Glomerular visceral epithelial cell (primary cell): ENCODE data around the gene MYH9.

ENCODE experiments used
- DNase-seq: peaks from one replicate; pipeline ENCODE4 v3.0.0-alpha.2; 2016; ENCODE audit errors: extremely low spot score

MYH9 gene

DNA sequence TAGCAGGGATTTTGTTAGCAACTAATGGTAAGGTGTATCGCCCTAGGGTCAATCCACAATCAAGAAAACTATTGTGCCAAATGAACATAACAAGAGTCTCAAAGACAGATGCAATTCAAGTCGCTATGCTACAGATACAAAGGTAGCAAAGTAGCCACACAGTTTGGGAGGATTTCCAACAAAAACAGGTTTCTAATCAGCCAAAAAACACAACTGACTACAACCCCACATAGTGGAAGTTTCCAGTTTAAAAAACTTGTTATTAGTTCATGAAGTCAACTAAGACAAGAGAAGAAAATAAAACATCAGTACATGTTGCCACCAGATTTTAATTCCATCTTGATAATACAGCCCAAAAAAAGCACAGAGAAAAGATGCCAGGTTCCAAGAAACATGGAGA, 38.0 kb downstream of the MYH9 start:
- DNase-seq: no peak

DNA sequence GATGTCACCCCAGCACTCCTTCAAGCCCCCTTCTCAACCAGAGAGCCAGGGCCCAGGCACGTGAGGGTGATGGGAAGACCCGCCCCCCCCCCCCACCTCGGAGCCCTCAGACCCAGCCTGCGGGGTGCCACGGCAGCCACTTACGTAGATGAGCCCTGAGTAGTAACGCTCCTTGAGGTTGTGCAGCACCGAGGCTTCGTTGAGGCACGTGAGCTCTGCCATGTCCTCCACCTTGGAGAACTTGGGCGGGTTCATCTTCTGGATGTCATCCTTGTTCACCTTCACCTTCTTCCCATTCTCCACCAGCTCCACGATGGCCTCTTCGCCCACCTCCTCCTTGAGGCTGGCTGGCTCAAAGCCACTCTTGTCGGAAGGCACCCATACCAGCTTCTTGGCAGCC, 39.0 kb downstream of the MYH9 start:
- no peak for DNase-seq

GRCh38 chr22:36347094-36347493, 40.7 kb downstream of the MYH9 start:
- DNase-seq: no peak

- DNase-seq: no peak
Measured at GRCh38 chr22:36344106-36344827, 43.5 kb downstream of the MYH9 start.

DNA sequence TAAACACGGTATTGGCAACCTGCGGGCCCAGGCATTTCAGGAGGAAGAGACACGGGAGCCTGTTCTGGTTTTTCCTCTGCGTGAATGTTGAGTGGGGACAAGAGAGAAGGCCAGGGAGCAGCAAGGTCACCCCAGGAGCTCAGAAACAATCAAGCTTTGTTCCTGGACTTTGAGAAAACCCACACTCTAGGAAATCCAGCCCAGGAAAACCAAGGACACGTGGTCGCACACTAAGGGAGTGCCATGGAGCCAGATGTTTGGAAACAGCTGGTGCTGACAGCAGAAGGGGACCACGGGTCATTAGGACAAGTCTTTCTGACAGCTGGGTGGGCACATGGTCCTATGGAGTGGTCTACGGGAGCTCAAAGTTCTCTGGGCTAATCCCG, 44.1 kb downstream of the MYH9 start:
- DNase-seq: no peak

DNA sequence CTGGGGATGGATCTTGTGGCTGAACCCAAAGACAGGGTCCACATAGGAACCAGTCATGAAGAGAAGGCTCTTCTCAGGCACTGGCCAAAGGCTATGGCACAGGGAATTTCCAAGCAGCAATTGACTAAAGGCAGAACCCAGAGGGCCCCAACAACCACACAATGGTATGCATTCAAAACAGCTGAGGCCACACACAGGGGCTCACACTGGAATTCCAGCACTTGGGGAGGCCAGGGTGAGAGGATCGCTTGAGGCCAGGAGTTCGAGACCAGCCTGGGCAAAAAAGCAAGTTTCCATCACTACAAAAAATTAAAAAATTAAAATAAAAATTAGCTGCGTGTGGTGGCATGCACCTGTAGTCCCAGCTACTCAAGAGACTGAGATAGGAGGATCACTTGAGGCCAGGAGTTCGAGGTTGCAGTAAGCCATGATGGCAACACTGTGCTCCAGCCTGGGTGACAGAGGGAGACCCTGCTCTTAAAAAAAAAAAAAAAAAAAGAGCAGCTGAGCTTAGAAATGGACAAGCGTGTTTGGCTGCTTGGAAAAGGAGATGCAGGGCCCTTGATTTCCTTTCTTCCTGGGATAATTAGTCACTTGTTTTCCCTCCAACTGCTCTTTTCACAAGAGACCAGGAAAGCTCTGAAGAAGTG, 44.6 kb downstream of the MYH9 start:
- no peak for DNase-seq

DNA sequence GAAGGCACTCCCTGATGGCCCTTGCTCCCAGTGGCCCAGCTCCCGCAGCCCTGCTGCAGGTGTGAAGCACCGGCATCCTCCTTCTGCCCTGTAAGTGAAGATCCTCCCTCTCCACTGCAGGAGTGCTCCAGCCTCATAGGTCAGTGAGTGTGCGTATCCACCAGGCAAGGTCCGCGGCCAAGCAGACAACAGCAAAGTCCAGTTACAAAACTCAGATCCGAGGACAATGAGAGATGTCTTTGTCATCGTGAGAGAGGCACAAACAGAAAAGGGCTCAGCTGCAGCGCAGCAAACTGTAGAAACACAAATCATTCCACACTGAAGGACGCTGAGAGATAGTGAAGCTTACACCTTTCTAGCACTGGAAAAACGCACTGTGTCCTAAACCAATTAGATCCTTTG, 46.1 kb downstream of the MYH9 start:
- no peak for DNase-seq

DNA sequence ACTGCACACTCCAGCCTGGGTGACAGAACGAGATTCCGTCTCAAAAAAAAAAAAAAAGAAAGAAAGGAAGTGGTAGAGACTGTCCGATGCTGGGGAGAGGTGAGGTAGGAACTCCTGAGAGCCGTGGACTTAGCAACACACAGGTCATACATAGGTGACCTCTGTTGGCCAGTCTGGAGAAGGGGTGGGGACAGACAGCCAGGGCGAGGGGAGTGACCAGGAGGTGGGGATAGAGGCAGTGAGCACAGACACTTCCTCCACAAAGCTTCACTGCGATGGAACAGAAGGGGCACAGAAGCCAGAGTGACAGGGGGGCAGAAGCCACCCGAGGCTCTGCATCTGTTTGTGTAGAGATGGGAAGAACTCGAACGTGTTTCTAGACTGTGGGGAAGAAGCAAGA, 47.1 kb downstream of the MYH9 start:
- no peak for DNase-seq

DNA sequence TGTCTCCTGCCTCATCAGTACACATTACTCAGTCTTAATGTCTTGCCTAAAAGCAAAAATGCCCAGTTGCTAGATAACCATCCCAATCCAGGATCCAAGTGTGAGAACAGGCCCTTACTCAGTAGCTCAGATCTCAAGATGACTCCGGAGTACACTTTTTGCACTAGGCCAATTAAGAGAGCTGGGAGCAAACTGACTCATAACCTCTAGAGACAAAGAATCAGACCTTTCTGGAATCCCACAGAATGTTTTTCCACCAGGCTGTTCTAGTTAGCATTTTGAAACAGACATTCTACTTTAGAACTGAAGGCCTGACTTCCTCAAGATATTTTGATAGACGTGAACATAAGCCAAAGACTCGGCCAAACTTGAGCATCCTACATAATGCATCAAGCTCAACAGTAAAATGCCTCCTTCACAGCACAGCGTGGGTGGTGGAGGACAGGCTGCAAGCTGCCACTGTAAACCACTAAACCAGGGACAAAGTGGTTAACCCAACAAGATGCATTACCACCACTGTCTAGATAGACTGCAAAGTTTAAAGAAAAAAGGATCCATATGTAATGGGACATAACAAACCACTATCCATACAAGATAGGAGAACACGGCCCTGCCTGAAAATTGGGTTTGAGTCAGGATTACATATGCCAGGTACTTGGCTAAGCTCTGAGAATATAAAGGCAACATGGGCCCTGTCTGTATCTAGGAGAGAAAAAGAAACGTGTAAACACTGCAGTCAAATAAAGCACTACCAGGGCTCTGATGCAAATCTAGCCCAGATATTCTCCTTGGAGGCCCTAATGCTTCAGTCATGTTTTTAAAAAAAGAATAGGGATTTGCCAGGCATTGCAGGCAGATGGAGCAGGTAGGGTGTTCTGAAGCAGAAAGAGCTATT, 48.3 kb downstream of the MYH9 start:
- peak; percentile 69 for DNase-seq

DNA sequence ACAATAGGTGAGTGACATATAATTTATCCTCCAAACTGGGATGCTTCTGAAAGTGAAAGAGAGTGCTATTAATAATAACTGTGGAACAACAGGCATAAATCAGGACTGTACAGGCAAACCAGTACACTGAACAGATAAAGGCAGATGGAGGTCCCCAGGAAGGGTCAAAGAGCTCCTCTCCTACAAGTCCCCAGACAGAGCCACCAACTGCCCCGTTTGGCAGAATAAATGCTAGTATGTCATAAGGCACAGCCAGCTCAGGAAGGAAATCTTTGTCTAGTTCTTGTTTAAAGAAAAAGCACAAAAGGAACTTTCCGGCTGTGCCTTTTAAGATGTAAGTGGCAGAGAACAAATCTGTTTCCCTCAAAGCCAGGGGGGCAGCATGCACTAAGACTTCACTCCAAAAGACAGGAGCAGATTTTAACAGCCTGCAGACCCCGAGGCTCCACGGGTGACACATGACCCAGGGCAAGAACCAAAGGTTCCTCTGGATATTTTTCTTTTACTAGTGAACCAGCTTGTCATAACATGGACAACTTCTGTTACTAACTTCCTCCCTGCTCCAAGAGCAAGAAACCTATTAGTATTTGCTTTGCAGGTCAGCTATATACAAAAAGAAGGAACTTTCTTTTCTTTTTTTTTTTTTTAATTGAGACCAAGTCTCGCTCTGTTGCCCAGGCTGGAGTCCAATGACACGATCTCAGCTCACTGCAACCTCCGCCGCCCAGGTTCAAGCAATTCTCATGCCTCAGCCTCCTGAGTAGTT, 50.2 kb downstream of the MYH9 start:
- DNase-seq: no peak

DNA sequence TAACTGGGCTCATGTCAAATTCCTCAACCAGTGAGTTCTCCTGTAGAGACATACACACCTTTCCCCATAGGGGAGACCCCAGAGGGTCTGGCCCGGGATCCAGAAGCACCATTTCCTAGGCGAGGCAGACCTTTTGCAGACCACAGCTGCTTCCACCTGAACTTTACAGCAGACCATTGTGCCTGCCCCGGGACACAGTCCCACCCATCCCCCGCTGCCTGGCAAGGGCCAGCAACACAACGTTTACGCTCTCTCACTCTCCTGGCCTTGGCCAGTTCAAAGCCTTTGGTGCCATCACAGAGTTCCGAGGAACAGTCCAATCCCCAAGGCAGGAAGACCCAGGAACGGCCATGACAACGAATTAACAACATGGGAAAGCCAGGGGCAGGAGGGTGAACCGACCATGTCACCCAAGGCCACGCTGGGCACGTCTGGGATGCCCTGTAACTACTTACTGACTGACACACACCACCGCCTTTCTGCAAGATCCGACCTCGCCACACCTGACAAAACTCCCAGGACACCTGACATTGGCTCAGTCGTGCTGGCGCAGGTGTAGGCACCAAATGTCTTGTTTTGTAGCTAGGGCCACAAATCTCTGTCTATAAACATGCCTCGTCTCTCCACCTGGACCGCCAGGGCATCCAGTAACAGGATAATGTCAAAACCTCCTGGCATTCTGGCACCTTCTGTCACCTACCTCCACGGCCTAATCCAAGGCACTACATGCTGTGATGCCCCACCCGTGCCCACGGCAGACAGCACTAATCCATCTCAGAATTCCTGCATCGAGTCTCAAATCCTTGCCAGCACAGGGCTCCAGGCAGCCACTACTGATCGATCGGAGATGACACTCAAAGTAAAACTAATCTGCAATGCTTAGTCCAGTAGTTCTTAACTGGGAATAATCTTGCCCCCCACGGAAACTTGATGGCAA, 51.3 kb downstream of the MYH9 start:
- no peak for DNase-seq

- no peak for DNase-seq
Measured at GRCh38 chr22:36335621-36336020, 52.1 kb downstream of the MYH9 start.

GRCh38 chr22:36334821-36335603, 52.8 kb downstream of the MYH9 start:
- DNase-seq: peak; percentile 83

DNA sequence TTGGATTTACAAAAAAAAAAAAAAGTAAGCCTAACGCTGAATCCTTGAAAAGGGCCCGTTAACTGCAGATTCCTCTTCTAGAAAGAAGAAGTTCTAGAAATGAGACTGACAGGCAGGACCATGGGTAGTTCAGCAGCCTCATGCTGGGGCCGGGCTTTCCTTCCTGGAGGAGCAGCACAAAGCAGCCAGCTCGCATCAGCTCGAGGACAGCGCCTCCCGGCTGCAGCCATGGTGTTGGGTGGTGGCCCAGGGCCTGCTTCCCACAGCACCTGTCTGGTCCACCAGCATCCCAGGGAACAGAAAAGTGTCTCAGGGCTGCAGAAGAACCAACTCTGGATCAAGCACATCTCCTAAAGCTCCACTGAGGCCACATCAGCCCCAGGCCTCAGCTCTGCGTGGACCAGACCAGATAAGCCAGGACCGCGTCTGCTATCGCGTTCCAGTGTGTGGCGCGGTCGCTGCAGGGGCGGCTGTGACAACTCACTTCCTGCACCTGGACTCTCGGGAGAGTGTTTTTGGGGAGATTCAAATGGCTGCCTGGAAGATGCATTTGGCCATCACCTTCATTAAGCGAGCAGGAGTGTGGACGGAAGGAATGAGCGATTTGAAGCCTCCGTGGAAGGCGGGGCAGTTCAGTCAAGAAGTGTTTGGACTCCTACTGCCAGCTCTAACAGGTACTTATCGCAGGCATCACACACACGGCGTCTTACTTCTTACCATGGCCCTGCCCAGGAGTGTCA, 53.5 kb downstream of the MYH9 start:
- DNase-seq: no peak

GRCh38 chr22:36333644-36334043, 54.1 kb downstream of the MYH9 start:
- no peak for DNase-seq

DNA sequence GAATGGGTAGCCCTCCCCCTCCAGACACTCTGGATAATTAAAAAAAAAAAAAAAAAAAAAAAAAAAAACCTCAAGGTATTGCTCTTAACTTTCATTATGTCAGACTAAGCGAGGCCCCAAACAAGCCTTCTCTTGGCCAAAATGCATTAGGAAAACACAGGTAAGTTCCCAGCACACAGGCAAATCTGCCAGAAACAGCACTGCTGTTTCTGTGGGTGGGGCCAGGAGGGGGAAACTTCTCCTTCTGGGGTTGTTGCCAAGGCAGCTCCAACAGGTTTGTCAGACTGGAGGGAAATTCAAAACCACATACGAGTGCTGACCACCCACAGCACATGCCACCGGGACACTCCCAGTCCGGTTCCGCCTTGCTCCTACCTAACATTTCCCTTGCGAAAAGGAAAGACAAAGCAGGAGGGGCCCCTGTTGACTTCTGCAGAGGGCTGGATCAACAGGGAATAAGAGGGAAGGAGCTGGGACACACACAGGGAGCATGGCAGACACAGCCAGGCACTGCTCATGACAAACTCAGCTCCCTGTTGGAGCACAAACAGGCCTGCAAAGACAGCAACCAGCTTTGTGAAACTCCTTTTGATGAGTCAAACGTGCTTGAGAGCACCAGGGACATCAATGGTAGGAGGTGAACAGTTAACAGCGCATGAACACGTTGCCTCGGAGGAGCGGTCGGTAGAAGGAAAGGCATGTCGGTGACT, 55.0 kb downstream of the MYH9 start:
- DNase-seq: peak; percentile 93

DNA sequence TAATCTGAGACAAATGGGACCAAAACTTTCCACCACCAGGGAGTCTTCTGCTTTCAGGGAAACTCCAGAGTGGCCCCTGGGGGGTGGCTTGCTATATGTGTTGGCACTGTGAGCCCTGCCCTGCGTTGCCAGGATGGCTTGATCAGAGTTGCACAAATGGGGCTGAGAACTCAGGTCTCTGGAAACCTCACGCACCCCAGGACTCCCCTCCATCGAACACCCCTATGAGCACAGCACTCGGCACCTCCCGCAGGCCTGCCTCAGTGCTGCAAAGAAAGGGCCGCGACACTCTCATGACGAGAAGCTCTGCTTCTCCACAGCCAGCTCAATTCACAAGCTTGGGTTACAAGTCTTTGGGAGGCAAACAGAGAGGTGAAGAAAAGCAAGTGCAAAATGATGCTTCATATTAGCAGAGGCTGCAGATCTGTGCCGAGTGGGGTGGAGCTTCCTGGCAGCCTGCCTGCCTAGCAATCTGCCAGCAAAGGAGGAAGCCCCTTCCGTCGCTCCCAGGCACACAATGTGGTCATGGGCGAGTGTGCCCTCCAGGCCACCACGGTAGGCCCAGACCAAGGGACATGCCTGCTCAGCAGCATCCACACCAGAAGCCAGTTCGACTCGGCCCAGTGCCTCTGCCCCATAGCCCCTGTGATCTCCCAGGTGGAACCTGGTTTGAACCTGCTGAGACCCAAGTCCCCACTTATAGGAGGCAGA, 55.7 kb downstream of the MYH9 start:
- DNase-seq: peak; percentile 73

GRCh38 chr22:36331306-36331911, 56.4 kb downstream of the MYH9 start:
- peak; percentile 96 for DNase-seq
